Osteocyte (in vitro differentiated cells): ENCODE measurements around the gene MLLT11. TPM values are rescaled to one million over a fixed set of nuclear protein-coding genes. Genes with fewer than 3 reads are reported as not detected.

Experiments used
- DNase-seq: peaks from one replicate; pipeline ENCODE4 v3.0.0; 2021; ENCODE audit warnings: mixed read lengths; ENCODE audit not compliant: unreplicated experiment; ENCODE audit errors: extremely low spot score
- H3K27ac Mint-ChIP-seq: one replicate; pipeline ENCODE4 v1.8.0; 2021; ENCODE audit warnings: mild to moderate bottlenecking, mixed read lengths; ENCODE audit not compliant: unreplicated experiment
- H3K27me3 Mint-ChIP-seq: one replicate; pipeline ENCODE4 v1.8.0; 2021; ENCODE audit warnings: mixed read lengths; ENCODE audit not compliant: unreplicated experiment
- H3K36me3 Mint-ChIP-seq: one replicate; pipeline ENCODE4 v1.8.0; 2021; ENCODE audit warnings: mixed read lengths; ENCODE audit not compliant: unreplicated experiment
- H3K4me1 Mint-ChIP-seq: one replicate; pipeline ENCODE4 v1.8.0; 2021; ENCODE audit warnings: mixed read lengths; ENCODE audit not compliant: unreplicated experiment
- H3K4me3 Mint-ChIP-seq: one replicate; pipeline ENCODE4 v1.8.0; 2021; ENCODE audit warnings: mild to moderate bottlenecking, moderate library complexity, mixed read lengths; ENCODE audit not compliant: unreplicated experiment
- H3K9me3 Mint-ChIP-seq: one replicate; pipeline ENCODE4 v1.8.0; 2021; ENCODE audit warnings: mixed read lengths; ENCODE audit not compliant: unreplicated experiment
- total RNA-seq: library from RNA; stranded (reverse); gene quantifications from 2 replicates; pipeline ENCODE4 v1.2.1, GENCODE V29; 2021
- TF ChIP-seq, protein P1 (sequence below): fragments of 200-600 bp; sonication (generic); IDR thresholded peaks from 2 replicates; pipeline ENCODE4 v1.5.0; 2021; ENCODE audit warnings: antibody characterized with exemption, mild to moderate bottlenecking, moderate library complexity

Gene MLLT11
- total RNA-seq, 1 donor from 2014 or later, result 22.1 TPM

DNA sequence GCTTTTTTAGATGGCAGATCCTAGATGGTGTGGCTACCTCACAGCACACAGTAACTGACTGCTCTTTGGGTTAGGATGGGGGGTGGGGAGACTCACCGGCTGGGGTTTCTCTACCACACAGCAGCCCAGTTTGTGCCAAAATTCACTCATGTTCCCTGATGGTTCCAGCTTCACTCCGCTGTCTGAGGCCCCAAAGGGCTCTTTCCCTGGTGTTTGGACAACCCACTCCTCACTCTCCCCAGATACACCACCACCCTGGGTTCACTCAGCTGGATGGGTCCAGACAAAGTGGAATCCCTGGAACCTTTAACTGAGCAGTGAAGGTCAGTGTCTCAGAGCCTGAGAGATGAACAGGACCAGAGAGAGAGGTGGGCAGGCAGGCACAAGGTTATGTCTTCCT lies 4.6 kb upstream of the MLLT11 start:
- no peak for DNase-seq
- H3K27me3 Mint-ChIP-seq, result no peaks in the 10 kb centered on the region
- H3K4me3 Mint-ChIP-seq, result no peak overlapping the region
- H3K36me3 Mint-ChIP-seq, result peaks cover 26% of the 10 kb centered on the region
- H3K27ac Mint-ChIP-seq, result no peak overlapping the region
- H3K4me1 Mint-ChIP-seq, result peaks cover 24% of the 10 kb centered on the region
- no peaks in the 10 kb centered on the region for H3K9me3 Mint-ChIP-seq
- TF ChIP-seq, protein P1, sequence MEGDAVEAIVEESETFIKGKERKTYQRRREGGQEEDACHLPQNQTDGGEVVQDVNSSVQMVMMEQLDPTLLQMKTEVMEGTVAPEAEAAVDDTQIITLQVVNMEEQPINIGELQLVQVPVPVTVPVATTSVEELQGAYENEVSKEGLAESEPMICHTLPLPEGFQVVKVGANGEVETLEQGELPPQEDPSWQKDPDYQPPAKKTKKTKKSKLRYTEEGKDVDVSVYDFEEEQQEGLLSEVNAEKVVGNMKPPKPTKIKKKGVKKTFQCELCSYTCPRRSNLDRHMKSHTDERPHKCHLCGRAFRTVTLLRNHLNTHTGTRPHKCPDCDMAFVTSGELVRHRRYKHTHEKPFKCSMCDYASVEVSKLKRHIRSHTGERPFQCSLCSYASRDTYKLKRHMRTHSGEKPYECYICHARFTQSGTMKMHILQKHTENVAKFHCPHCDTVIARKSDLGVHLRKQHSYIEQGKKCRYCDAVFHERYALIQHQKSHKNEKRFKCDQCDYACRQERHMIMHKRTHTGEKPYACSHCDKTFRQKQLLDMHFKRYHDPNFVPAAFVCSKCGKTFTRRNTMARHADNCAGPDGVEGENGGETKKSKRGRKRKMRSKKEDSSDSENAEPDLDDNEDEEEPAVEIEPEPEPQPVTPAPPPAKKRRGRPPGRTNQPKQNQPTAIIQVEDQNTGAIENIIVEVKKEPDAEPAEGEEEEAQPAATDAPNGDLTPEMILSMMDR, result no peak

DNA sequence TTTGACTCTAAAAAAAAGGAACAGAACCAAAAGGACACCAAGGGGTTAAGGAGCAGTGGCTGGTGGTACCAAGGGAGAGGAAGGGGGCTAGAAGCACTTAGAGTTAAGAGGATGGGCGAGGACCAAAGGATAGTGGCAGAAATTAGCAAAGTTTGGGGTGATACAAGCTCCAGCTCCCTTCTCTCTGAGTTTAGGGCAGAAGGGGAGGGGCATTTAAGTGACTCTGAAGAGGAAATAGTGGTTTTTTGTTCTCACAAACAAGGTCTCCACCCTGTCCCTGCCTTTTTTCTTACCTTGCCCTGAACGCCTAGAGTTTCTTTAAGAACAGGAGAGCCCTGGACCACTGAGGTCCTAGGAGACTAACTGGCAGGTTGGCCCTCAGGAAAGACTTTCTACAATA lies 4.0 kb upstream of the MLLT11 start:
- no peak overlapping the region for H3K4me3 Mint-ChIP-seq
- no peaks in the 10 kb centered on the region for H3K9me3 Mint-ChIP-seq
- peak overlapping the region; percentile 48 for H3K27ac Mint-ChIP-seq
- TF ChIP-seq, protein P1, result no peak
- H3K36me3 Mint-ChIP-seq, result peaks cover 23% of the 10 kb centered on the region
- no peak for DNase-seq
- no peaks in the 10 kb centered on the region for H3K27me3 Mint-ChIP-seq
- peaks cover 30% of the 10 kb centered on the region for H3K4me1 Mint-ChIP-seq

DNA sequence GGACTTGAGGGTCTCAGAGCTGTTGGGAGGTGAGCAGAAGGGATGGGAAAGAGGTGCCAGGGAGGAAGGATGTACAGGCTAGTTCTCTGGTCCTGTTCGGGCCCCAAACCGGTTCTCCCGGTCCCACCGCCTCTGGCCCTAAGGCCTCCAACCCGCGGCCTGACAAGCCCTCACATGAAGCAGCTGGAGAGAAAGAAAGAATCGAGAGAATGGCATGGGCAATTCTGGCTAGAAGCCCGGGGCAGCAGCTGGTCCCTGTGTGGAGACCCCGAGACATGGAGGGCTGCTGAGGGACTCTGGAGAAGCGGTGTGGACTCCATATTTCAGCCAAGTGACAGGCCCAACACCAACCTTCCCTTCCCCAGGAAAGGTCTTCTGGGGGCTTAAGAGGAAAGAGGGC lies 1.5 kb upstream of the MLLT11 start:
- Mint-ChIP-seq H3K9me3 (no peaks in the 10 kb centered on the region), H3K27me3 (no peaks in the 10 kb centered on the region), H3K4me1 (peaks cover 50% of the 10 kb centered on the region), H3K36me3 (peaks cover 18% of the 10 kb centered on the region), H3K27ac (peak overlapping the region; percentile 88), H3K4me3 (peak overlapping the region; percentile 83)
- no peak for DNase-seq
- TF ChIP-seq, protein P1, result no peak

DNA sequence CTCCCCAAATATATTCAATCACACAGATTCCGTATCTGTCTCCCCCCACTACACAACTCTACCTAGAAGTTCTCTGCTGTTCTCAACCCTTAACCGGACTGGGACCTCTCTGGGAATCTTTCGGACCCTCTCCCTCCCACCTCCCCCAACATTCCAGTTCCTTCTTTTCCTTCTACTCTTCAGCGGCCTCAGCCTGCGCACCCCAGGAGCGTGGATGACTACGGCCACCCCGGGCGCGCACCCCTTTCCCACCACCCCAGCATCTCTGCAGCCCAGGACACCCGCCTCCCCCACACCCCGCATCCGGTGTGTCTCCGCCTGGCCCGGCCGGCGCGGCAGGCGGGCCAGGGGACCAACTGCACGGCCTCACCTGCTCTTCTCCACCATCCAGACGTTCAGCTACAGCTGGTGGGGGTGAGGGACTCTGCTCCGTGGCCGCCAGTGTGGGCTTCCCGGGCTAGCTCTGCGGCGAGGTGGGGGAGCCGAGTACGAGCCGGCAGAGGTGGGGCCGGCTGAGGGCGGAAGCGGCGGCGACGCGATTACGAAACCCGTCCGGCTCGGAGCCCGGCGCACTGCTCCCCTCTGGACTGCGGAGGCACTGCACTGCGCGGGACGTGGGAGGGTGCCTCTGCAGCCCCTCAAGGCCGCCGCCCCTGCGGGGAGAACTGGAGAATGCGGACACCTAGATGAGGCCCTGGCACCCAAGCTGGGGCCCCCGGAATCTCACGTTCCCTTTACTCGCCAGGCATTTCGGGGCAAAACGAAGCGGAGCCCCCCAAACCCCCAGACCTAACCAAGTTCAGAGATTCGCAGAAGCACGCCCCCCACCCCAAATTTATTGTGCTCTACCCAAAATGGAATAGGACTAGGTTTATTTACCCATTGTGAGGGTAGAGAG lies 839 bp upstream of the MLLT11 start, which contains the start of gene CDC42SE1:
TSS of gene CDC42SE1 (minus strand) at position 514 of the 898 bp plus-strand sequence. CDS start 3,892 bp downstream, outside the sequence.
- peak within 1 kb of the TSS; percentile 88 for H3K27ac Mint-ChIP-seq
- H3K36me3 Mint-ChIP-seq, result peaks cover 16% of the 10 kb centered on the region
- H3K27me3 Mint-ChIP-seq, result no peaks in the 10 kb centered on the region
- H3K4me1 Mint-ChIP-seq, result peaks cover 53% of the 10 kb centered on the region
- TF ChIP-seq, protein P1, result peak; percentile 73
- H3K9me3 Mint-ChIP-seq, result no peaks in the 10 kb centered on the region
- DNase-seq, result peak; percentile 93
- peak within 1 kb of the TSS; percentile 83 for H3K4me3 Mint-ChIP-seq

DNA sequence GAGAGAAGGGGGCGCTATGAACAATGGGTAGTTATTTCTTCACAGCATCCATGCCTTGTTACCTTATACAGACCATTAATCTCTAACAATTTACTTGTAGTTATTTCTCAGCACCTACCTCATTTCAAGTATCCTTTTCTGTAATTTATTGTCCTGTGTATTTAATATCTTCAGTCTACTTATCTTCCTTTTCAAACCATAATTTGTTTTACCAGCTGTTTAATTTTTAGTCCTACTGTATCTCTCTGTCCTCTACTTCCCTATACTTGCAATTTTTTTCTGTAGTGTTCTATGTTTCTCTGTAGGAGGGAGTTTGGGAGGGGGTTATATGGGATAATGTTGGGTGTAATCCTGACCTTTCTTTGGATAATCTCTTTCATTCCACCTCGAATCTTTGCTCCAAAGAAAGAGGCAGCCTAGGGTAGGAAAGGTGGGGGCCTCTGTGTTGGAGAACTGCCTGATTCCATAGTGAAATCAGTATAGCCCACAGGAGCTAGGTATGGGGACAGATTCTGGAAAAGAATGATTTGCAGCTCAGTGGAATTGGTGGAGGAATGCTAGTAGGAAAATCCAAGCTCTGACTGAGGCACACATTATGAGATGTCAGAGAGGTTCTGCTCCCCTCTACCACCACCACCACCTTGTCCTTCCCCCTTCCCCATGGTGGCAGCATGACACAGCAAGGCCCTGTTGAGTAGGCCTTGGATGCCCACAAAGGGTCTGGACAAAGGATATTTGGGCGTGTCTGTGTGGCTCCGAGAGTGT lies 642 bp downstream of the MLLT11 start:
- H3K27me3 Mint-ChIP-seq, result no peaks in the 10 kb centered on the region

More for the DNA sequence above, 642 bp downstream of the MLLT11 start:
- Mint-ChIP-seq H3K4me3 (peak overlapping the region; percentile 83), H3K36me3 (peaks cover 13% of the 10 kb centered on the region), H3K9me3 (no peaks in the 10 kb centered on the region), H3K4me1 (peaks cover 62% of the 10 kb centered on the region), H3K27ac (peak overlapping the region; percentile 88)
- TF ChIP-seq, protein P1, result no peak
- DNase-seq, result no peak
